22Rv1 (cell line): ENCODE measurements around the gene FADS1.

Experiments
- ZFX ChIP-seq: fragments of 450-650 bp; IDR thresholded peaks from 2 replicates; pipeline ENCODE4 v1.6.1; 2017; ENCODE audit warnings: antibody characterized with exemption, borderline replicate concordance
- TF ChIP-seq, protein P1 (sequence below): fragments of 450-650 bp; IDR thresholded peaks from 2 replicates; pipeline ENCODE4 v1.5.1; 2017; ENCODE audit warnings: mild to moderate bottlenecking

DNA sequence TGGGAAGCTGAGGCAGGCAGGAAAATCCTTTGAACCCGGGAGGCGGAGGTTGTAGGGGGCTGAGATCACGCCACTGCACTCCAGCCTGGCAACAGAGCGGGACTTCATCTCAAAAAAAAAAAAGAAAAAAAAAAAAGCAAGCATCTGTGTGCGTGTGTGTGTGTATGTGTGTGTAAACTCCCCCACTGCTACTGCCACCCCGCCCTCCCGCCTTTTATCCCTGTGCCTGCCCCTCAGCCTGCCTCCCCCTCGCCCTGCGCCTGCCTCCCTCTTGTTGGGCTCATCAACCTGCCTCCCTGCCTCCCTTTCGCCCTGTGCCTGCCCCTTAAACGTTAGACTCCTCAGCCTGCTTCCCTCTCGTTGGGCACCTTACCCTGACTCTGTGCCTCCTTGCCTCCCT is 42.4 kb downstream of the FADS1 start:
- TF ChIP-seq, protein P1, sequence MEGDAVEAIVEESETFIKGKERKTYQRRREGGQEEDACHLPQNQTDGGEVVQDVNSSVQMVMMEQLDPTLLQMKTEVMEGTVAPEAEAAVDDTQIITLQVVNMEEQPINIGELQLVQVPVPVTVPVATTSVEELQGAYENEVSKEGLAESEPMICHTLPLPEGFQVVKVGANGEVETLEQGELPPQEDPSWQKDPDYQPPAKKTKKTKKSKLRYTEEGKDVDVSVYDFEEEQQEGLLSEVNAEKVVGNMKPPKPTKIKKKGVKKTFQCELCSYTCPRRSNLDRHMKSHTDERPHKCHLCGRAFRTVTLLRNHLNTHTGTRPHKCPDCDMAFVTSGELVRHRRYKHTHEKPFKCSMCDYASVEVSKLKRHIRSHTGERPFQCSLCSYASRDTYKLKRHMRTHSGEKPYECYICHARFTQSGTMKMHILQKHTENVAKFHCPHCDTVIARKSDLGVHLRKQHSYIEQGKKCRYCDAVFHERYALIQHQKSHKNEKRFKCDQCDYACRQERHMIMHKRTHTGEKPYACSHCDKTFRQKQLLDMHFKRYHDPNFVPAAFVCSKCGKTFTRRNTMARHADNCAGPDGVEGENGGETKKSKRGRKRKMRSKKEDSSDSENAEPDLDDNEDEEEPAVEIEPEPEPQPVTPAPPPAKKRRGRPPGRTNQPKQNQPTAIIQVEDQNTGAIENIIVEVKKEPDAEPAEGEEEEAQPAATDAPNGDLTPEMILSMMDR = no peak
- TF ChIP-seq ZFX = no peak
